Endothelial cell (in vitro differentiated cells): ENCODE measurements around the gene PKN3. TPM values are rescaled to one million over a fixed set of nuclear protein-coding genes. Genes with fewer than 3 reads are reported as not detected.

ENCODE experiments used
- DNase-seq: peaks from one replicate; pipeline ENCODE4 v3.0.0; 2021; ENCODE audit warnings: low spot score
- H3K27ac Mint-ChIP-seq: one replicate; pipeline ENCODE4 v1.8.0; 2021; ENCODE audit warnings: mixed read lengths, inconsistent platforms; ENCODE audit not compliant: unreplicated experiment
- H3K27me3 Mint-ChIP-seq: one replicate; pipeline ENCODE4 v1.8.0; 2021; ENCODE audit warnings: mild to moderate bottlenecking, moderate library complexity, mixed read lengths, inconsistent platforms; ENCODE audit not compliant: unreplicated experiment
- H3K36me3 Mint-ChIP-seq: one replicate; pipeline ENCODE4 v1.8.0; 2021; ENCODE audit warnings: mild to moderate bottlenecking, low read depth, mixed read lengths, inconsistent platforms; ENCODE audit not compliant: unreplicated experiment
- H3K4me1 Mint-ChIP-seq: one replicate; pipeline ENCODE4 v1.8.0; 2021; ENCODE audit warnings: mild to moderate bottlenecking, mixed read lengths, inconsistent platforms; ENCODE audit not compliant: unreplicated experiment
- H3K4me3 Mint-ChIP-seq: one replicate; pipeline ENCODE4 v1.8.0; 2021; ENCODE audit warnings: mild to moderate bottlenecking, mixed read lengths, inconsistent platforms; ENCODE audit not compliant: unreplicated experiment
- H3K9me3 Mint-ChIP-seq: one replicate; pipeline ENCODE4 v1.8.0; 2021; ENCODE audit warnings: mixed read lengths, inconsistent platforms; ENCODE audit not compliant: unreplicated experiment
- total RNA-seq: library from RNA; stranded (reverse); fragmentation: NEBNext Ultra II Directional; extraction: Animal tissue kit (Norgen Biotek cat#: 25700); gene quantifications from one replicate; pipeline ENCODE4 v1.2.1, GENCODE V29; 2021; ENCODE audit not compliant: unreplicated experiment
- TF ChIP-seq, protein P1 (sequence below): fragments of 200-600 bp; sonication (generic); IDR thresholded peaks from one replicate; pipeline ENCODE4 v1.5.0; 2021; ENCODE audit warnings: antibody characterized with exemption; ENCODE audit not compliant: unreplicated experiment

PKN3 gene
- total RNA-seq, 1 donor from 2014 or later = 14.7 TPM

DNA sequence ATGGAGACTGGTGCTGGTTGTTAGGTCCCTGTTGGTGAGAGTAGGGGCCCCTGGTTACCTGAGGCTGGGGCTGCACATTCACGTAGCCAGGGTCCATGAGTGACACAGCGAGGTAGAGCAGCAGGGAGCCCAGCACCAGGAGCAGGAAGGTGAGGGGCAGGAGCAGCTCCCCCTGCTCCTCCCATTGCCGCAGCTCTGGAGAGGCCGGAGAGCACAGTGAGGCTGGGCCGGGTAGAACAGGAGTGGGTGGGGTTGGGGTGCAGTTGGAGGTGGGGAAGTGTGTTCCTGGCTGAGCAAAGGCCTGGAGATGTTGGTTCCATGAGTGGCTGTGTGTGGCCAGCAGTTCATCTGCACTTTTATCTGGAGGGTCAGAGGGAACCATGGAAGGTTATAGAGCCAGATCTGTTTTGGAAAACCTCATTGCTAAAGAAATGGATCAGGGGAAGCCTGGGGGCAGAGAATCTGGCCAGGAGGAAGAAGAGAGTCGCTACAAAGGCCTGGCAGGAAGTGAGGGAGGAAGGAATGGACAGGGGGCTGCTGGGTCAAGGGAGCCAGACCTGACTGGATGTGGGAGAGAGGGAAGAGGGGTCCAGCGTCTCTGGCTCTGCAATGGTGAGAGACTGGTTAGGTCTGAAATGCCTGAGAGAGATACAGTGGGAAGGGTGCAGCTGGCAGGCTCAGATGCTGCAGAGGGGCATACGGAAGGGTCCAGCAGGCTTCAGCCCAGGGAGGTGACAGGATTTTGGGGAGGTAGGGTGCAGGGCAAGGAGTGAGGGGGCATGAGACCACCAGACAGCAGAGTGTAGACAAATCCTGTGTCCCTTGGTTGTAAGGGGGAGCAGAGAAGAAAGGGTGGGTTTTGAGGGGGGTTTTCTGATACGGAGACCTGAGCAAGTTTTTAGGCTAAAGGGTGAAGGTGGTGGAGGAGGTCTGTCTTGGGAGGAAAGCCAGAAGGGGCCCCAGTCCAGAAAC is 20.4 kb downstream of the PKN3 start:
- TF ChIP-seq, protein P1, sequence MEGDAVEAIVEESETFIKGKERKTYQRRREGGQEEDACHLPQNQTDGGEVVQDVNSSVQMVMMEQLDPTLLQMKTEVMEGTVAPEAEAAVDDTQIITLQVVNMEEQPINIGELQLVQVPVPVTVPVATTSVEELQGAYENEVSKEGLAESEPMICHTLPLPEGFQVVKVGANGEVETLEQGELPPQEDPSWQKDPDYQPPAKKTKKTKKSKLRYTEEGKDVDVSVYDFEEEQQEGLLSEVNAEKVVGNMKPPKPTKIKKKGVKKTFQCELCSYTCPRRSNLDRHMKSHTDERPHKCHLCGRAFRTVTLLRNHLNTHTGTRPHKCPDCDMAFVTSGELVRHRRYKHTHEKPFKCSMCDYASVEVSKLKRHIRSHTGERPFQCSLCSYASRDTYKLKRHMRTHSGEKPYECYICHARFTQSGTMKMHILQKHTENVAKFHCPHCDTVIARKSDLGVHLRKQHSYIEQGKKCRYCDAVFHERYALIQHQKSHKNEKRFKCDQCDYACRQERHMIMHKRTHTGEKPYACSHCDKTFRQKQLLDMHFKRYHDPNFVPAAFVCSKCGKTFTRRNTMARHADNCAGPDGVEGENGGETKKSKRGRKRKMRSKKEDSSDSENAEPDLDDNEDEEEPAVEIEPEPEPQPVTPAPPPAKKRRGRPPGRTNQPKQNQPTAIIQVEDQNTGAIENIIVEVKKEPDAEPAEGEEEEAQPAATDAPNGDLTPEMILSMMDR = no peak
- Mint-ChIP-seq H3K27ac (peak overlapping the region; percentile 89), H3K4me1 (peaks cover 27% of the 10 kb centered on the region)

DNA sequence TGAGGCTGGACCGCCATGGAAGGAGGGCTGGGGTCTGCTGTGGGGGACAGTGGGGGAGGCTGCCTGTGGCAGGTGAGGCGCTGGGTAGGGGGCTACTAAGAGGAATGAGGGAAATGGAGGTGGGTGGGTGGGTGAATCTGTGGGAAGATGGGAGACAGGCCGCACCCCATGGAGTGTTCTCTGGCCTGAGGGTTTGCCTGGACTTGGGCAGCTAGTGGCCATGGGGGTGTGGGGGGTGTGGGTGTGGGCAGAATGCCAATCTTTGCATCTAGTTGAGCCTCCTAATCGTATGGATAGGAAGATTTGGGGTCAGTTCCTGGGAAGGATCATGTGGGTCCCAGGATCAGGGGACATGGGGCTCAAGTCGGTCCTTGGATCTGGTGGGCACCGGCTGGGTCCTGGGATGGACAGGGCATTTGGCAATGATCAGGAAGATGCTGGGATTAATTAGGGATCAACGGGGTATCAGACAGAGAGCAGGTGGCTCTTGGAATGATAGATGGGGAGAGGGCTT is 21.1 kb downstream of the PKN3 start:
- no peak for DNase-seq

More for the DNA sequence above, 20.4 kb downstream of the PKN3 start:
- no peak for DNase-seq
- Mint-ChIP-seq H3K4me3 (peak overlapping the region; percentile 81), H3K36me3 (peaks cover 13% of the 10 kb centered on the region), H3K27me3 (peaks cover 9% of the 10 kb centered on the region), H3K9me3 (no peaks in the 10 kb centered on the region)

DNA sequence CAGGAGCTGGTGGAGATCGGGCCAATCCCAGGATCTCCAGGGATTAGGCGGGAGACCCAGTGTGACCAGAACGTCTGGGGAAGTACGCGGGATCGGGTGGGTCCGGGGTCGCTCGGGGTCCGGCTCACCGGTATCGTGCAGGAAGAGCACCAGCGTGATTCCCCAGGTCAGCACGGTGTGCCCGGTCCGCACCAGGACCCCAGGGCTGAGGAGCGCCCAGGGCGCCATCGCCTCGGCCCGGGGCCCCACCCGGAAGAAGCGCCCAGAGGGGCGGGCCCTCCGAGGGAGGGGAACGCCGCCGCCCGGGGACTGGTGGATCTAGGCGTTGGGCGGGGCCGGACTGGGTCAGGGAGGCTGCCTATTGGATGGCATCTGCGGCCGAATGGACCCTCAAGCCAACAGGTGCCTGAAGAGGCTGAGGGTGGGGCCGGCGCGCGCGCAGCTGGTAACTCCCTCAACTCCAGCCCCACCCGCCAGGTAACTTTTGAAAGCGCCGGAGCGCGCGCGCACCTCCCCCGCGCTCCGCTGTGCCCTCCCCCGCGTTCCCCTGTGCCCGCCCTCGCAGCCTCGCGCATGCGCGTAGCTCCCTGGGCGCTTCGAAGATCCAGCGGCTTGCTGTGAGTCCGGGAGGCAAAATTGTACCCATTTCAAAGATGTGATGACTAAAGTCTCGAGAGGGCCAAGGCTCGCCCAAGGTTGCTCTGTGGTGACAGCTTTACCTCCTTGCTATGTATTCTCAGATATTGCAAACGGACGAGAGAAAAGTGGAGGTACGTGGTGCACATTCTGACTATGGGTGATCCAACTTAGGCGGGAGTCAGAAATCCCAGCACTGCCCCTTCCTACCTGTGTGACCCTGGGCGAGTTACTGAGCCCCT is 21.8 kb downstream of the PKN3 start, which contains the start of gene ZDHHC12:
ZDHHC12 (minus strand) TSS at position 262 of the 878 bp plus-strand sequence; CDS start at position 228, 34 bp downstream.
- Mint-ChIP-seq H3K36me3 (peaks cover 13% of the 10 kb centered on the region), H3K27ac (peak within 1 kb of the TSS; percentile 81), H3K27me3 (peaks cover 12% of the 10 kb centered on the region), H3K4me3 (peak within 1 kb of the TSS; percentile 97), H3K9me3 (no peaks in the 10 kb centered on the region), H3K4me1 (peaks cover 27% of the 10 kb centered on the region)
- peak; percentile 89 for DNase-seq
- TF ChIP-seq, protein P1 = no peak

More for the DNA sequence above, 21.1 kb downstream of the PKN3 start:
- H3K4me1 Mint-ChIP-seq = peaks cover 27% of the 10 kb centered on the region
- H3K27me3 Mint-ChIP-seq = peaks cover 12% of the 10 kb centered on the region
- peak overlapping the region; percentile 53 for H3K27ac Mint-ChIP-seq
- H3K9me3 Mint-ChIP-seq = no peaks in the 10 kb centered on the region
- TF ChIP-seq, protein P1 = no peak
- H3K4me3 Mint-ChIP-seq = peak overlapping the region; percentile 97
- peaks cover 13% of the 10 kb centered on the region for H3K36me3 Mint-ChIP-seq

DNA sequence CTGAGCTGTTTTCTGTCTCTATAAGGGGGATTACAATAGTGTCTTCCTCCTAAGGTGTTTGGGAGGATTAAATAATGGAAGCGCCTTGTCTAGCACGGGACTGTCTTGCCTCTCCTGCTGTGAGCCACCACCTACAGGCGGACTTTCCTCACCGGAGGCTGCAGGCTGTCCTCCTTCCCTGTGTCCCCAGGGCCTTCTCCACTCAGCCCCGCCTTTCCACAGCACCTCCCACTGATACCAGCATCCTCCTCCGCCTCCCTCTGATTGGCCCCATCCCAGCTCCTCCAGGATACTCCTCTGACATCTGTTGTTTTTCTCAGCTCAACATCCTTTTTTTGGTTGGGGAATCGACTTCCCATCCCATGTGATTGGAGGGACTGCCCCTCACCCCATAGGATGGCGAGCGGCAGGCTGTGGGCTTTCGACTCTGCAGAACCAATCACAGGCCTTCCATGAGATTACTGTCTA is 22.5 kb downstream of the PKN3 start:
- peaks cover 13% of the 10 kb centered on the region for H3K36me3 Mint-ChIP-seq
- H3K4me1 Mint-ChIP-seq = peaks cover 27% of the 10 kb centered on the region

More for the DNA sequence above, 22.5 kb downstream of the PKN3 start:
- no peaks in the 10 kb centered on the region for H3K9me3 Mint-ChIP-seq
- H3K27ac Mint-ChIP-seq = peak overlapping the region; percentile 81
- H3K27me3 Mint-ChIP-seq = peaks cover 12% of the 10 kb centered on the region
- peak overlapping the region; percentile 88 for H3K4me3 Mint-ChIP-seq
- TF ChIP-seq, protein P1 = no peak
- DNase-seq = peak; percentile 50
